HepG2 (cell line): Measurements from ENCODE around the gene DEPDC1. TPM values are rescaled to one million over a fixed set of nuclear protein-coding genes. Genes with fewer than 3 reads are reported as not detected.

ENCODE experiments used
- ATAC-seq: fragments of 200-7000 bp; cut with Tn5 transposase; 3 replicates; pipeline ENCODE4 v1.9.1; 2020; ENCODE audit warnings: mild to moderate bottlenecking, moderate library complexity
- BruUV-seq: library from RNA; stranded (reverse); fragments of 400-500 nt; replicated peaks from 2 replicates; lab custom pipeline; 2021; lab: Mats Ljungman, UMichigan
- CTCF ChIA-PET: fragments of 300-600 bp; formaldehyde crosslinking; extraction: SDS; loops from one replicate; lab custom pipeline; 2021; ENCODE audit warnings: low total read pairs, inconsistent platforms, low intra/inter-chr PET ratio; lab: Yijun Ruan, JAX
- POLR2A ChIA-PET: fragments of 350-600 bp; sonication (Branson Sonifier 250); formaldehyde crosslinking; loops from one replicate; lab custom pipeline; 2020; ENCODE audit warnings: antibody characterized with exemption, inconsistent platforms; lab: Yijun Ruan, JAX
- DNase-seq: peaks from one replicate; pipeline ENCODE4 v3.0.0-alpha.2; 2015; ENCODE audit warnings: low spot score
- FAIRE-seq: peaks from 3 replicates; lab custom pipeline; 2011; peaks lifted over from hg19 to GRCh38; lab: Jason Lieb, UNC
- H2AFZ ChIP-seq: one replicate; pipeline ENCODE4 v1.6.1; 2011; ENCODE audit warnings: low read length, inconsistent platforms
- H3K27ac ChIP-seq: fragments of 300-600 bp; 3 replicates; pipeline ENCODE4 v1.8.0; 2011; ENCODE audit warnings: mixed run types, mild to moderate bottlenecking, mixed read lengths, low read length, inconsistent platforms; ENCODE audit not compliant: insufficient read depth; ENCODE audit errors: extremely low read length
- H3K27me3 ChIP-seq, 2 experiments: fragments of 200-600 bp in 1 of 2; 2 replicates in 1 of 2; 3 replicates in 1 of 2; pipeline versions ENCODE4 v1.6.0 to v1.8.0; 2011; ENCODE audit warnings: low read length in 2 of 2, mild to moderate bottlenecking in 2 of 2, moderate library complexity in 2 of 2, inconsistent platforms in 1 of 2; ENCODE audit not compliant: insufficient read depth in 2 of 2, control insufficient read depth in 1 of 2
- H3K36me3 ChIP-seq, 2 experiments: fragments of 200-600 bp in 1 of 2; replicated peaks in 1 of 2; 2 replicates in 1 of 2; 3 replicates in 1 of 2; pipeline versions ENCODE4 v1.5.1 to v1.8.0; 2011; ENCODE audit warnings: low read length in 2 of 2, inconsistent platforms in 1 of 2; ENCODE audit not compliant: insufficient read depth in 2 of 2, control insufficient read depth in 1 of 2
- H3K4me1 ChIP-seq: 2 replicates; pipeline ENCODE4 v1.5.1; 2012; ENCODE audit warnings: low read length, inconsistent platforms; ENCODE audit not compliant: insufficient read depth
- H3K4me2 ChIP-seq: 2 replicates; pipeline ENCODE4 v1.6.0; 2011; ENCODE audit warnings: low read depth, low read length, inconsistent platforms
- H3K4me3 ChIP-seq, 3 experiments: fragments of 200-600 bp in 1 of 3; sonication (generic), shearing (Covaris generic) in 1 of 3; replicated peaks in 1 of 3; 2 replicates each; pipeline ENCODE4 v1.5.1; 2011 to 2016; ENCODE audit warnings: low read length in 3 of 3, inconsistent platforms in 2 of 3, low read depth in 2 of 3, mild to moderate bottlenecking in 2 of 3, control low read depth in 1 of 3, mixed read lengths in 1 of 3; ENCODE audit not compliant: insufficient read depth in 1 of 3
- H3K79me2 ChIP-seq: one replicate; pipeline ENCODE4 v1.6.1; 2011; ENCODE audit warnings: low read length, inconsistent platforms; ENCODE audit not compliant: insufficient read depth
- H3K9ac ChIP-seq: 2 replicates; pipeline ENCODE4 v1.6.0; 2011; ENCODE audit warnings: mild to moderate bottlenecking, low read depth, low read length, inconsistent platforms; ENCODE audit not compliant: insufficient read depth
- H3K9me3 ChIP-seq: 2 replicates; pipeline ENCODE4 v1.5.1; 2012; ENCODE audit warnings: mild to moderate bottlenecking, low read length
- H4K20me1 ChIP-seq: 2 replicates; pipeline ENCODE4 v1.6.0; 2011; ENCODE audit warnings: inconsistent platforms, mild to moderate bottlenecking, low read length, moderate library complexity; ENCODE audit not compliant: insufficient read depth
- FIP1L1 ChIP-seq: fragments of 200-400 bp; formaldehyde crosslinking; IDR thresholded peaks from 2 replicates; pipeline ENCODE4 v1.6.1; 2018; ENCODE audit warnings: low read depth, mild to moderate bottlenecking, low read length, moderate library complexity, borderline replicate concordance; ENCODE audit not compliant: insufficient read depth
- FOXP1 ChIP-seq, 2 experiments: fragments of 450-650 bp in 1 of 2; IDR thresholded peaks; 2 replicates each; pipeline ENCODE4 v1.6.1; 2017 to 2018; ENCODE audit warnings: antibody characterized with exemption in 1 of 2
- HNRNPLL ChIP-seq: fragments of 200-400 bp; formaldehyde crosslinking; IDR thresholded peaks from 2 replicates; pipeline ENCODE4 v1.6.1; 2017; ENCODE audit warnings: mild to moderate bottlenecking, low read depth, low read length; ENCODE audit not compliant: poor library complexity, severe bottlenecking
- JDP2 ChIP-seq: sonication (generic); formaldehyde crosslinking; IDR thresholded peaks from 2 replicates; pipeline ENCODE4 v1.8.1; 2022; ENCODE audit warnings: missing genetic modification reagents, borderline replicate concordance
- NR1H2 ChIP-seq: sonication (generic); formaldehyde crosslinking; IDR thresholded peaks from 2 replicates; pipeline ENCODE4 v1.8.1; 2022; ENCODE audit warnings: low read depth, missing genetic modification reagents, borderline replicate concordance
- PHF21A ChIP-seq: sonication (generic); formaldehyde crosslinking; IDR thresholded peaks from 2 replicates; pipeline ENCODE4 v1.5.0; 2020; ENCODE audit warnings: mild to moderate bottlenecking, missing genetic modification reagents
- RAD21 ChIP-seq: fragments of 450-650 bp; formaldehyde crosslinking; IDR thresholded peaks from 2 replicates; pipeline ENCODE4 v1.5.0; 2020; ENCODE audit warnings: mild to moderate bottlenecking
- TCF7 ChIP-seq: sonication (generic); IDR thresholded peaks from 2 replicates; pipeline ENCODE4 v1.6.1; 2016; ENCODE audit warnings: antibody characterized with exemption, low read depth
- U2AF2 ChIP-seq: fragments of 200-400 bp; formaldehyde crosslinking; IDR thresholded peaks from 2 replicates; pipeline ENCODE4 v1.6.1; 2017; ENCODE audit warnings: low read depth, mild to moderate bottlenecking, low read length
- ZNF33A ChIP-seq: sonication (generic); formaldehyde crosslinking; IDR thresholded peaks from 2 replicates; pipeline ENCODE4 v1.5.1; 2020; ENCODE audit warnings: missing genetic modification reagents, mild to moderate bottlenecking, moderate library complexity, borderline replicate concordance
- ZNF343 ChIP-seq: sonication (generic); formaldehyde crosslinking; IDR thresholded peaks from 2 replicates; pipeline ENCODE4 v1.4.0; 2020; ENCODE audit warnings: mild to moderate bottlenecking, missing genetic modification reagents
- ZNF530 ChIP-seq: sonication (generic); formaldehyde crosslinking; IDR thresholded peaks from 2 replicates; pipeline ENCODE4 v1.5.0; 2020; ENCODE audit warnings: low read depth, mild to moderate bottlenecking, missing genetic modification reagents
- ZNF773 ChIP-seq: sonication (generic); formaldehyde crosslinking; IDR thresholded peaks from 2 replicates; pipeline ENCODE4 v1.4.0; 2020; ENCODE audit warnings: missing genetic modification reagents, borderline replicate concordance
- ZNF790 ChIP-seq: sonication (generic); formaldehyde crosslinking; IDR thresholded peaks from 2 replicates; pipeline ENCODE4 v1.8.0; 2022; ENCODE audit warnings: missing genetic modification reagents, mild to moderate bottlenecking, borderline replicate concordance
- ZSCAN9 ChIP-seq: IDR thresholded peaks from 2 replicates; pipeline ENCODE4 v1.6.1; 2016; ENCODE audit warnings: borderline replicate concordance
- WGBS: methylation state at CpG from one replicate; pipeline ENCODE4 v1.1.6; 2017; ENCODE audit warnings: low lambda C conversion rate; 5-methylcytosine and 5-hydroxymethylcytosine counted together
- in situ Hi-C: cut with HindIII; loops from 2 replicates; pipeline ENCODE4 v1.10.0; 2017; ENCODE audit warnings: low pct_unique_long_range_greater_than_20kb; ENCODE audit not compliant: extremely low pct_ligation_motif_present
- intact Hi-C: fragments of 100-400 bp; cut with micrococcal nuclease; formaldehyde crosslinking; loops from one replicate; pipeline ENCODE4 v1.10.0; 2022; ENCODE audit not compliant: unreplicated experiment
- polyA plus RNA-seq, 8 experiments: library from polyadenylated mRNA; depleted of rRNA in 3 of 8; stranded (reverse) in 7 of 8; unstranded in 1 of 8; fragments of >200 nt; fragmentation: Illumina TruSeq in 4 of 8; extraction: Trizol in 4 of 8; gene quantifications; 2 replicates each; pipeline versions ENCODE4 v1.2.1 to v1.2.3, GENCODE V29; 2011 to 2016; ENCODE audit warnings: low read depth in 4 of 8, missing spikeins in 1 of 8, mixed read lengths in 1 of 8; ENCODE audit not compliant: insufficient read depth in 1 of 8
- total RNA-seq, 5 experiments: library from RNA; depleted of rRNA; stranded (reverse); fragments of >200 nt; fragmentation: Illumina TruSeq; extraction: Trizol; gene quantifications; 2 replicates each; pipeline ENCODE4 v1.2.3, GENCODE V29; 2016; ENCODE audit warnings: low read depth in 1 of 5
- TF ChIP-seq, protein P1 (sequence below): sonication (generic); formaldehyde crosslinking; IDR thresholded peaks from 2 replicates; pipeline ENCODE4 v1.5.0; 2020; ENCODE audit warnings: mild to moderate bottlenecking, missing genetic modification reagents, borderline replicate concordance

The DEPDC1 gene
- total and polyA plus RNA-seq, 2 of the 13 experiments (the other 11 are each of a cell fraction or from before 2014, with no cell fraction given): 7.0 to 20.2 TPM

DNA sequence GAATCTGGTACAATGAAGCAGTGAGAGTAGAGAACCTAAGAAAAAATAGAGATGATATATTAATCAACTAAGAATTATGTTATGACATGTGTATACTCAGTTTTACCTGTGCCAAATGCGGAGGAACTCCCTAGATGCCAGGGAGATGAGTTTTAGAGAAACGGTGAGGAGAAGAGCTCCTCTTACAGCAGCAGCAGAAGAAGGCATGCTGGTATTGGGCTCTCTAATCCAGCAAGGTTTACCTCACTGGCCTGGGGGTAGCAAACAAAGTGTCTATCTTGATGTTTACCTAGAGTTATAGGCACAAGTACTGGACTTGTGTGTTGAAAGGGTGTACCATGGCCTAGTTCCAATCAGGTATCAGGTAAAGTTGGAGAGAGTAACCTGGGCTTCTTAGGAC lies 28.9 kb upstream of the DEPDC1 start:
- no peak overlapping the region for H3K4me3 ChIP-seq
- no TSS peak for BruUV-seq
- H3K27me3 ChIP-seq: no peaks in the 10 kb centered on the region
- in situ Hi-C loops: no loop called here
- ChIA-PET POLR2A (no interaction called here), CTCF (no interaction called here)
- no peak overlapping the region for H3K4me2 ChIP-seq
- no peak for DNase-seq
- no peak for FAIRE-seq
- no peak for ATAC-seq
- peaks cover 14% of the 10 kb centered on the region for H3K9me3 ChIP-seq
- WGBS: 0% methylated on average over 2 of the region's 2 CpGs
- no peak overlapping the region for H3K27ac ChIP-seq
- TF ChIP-seq RAD21 (CRISPR knock-in tag): no peak
- TF ChIP-seq ZNF773: no peak
- TF ChIP-seq HNRNPLL: no peak
- no peak for TF ChIP-seq FOXP1 (IDR thresholded peaks at IDR 0.05)
- TF ChIP-seq FOXP1 (CRISPR knock-in tag; IDR thresholded peaks at IDR 0.05): no peak
- TF ChIP-seq ZSCAN9: no peak
- no peak for TF ChIP-seq NR1H2 (CRISPR knock-in tag)
- no peaks in the 10 kb centered on the region for H3K4me1 ChIP-seq
- no peaks in the 10 kb centered on the region for H4K20me1 ChIP-seq
- H2AFZ ChIP-seq: no peak overlapping the region
- H3K79me2 ChIP-seq: no peaks in the 10 kb centered on the region
- H3K9ac ChIP-seq: no peak overlapping the region
- H3K36me3 ChIP-seq: no peaks in the 10 kb centered on the region
- intact Hi-C loops: no loop called here

DNA sequence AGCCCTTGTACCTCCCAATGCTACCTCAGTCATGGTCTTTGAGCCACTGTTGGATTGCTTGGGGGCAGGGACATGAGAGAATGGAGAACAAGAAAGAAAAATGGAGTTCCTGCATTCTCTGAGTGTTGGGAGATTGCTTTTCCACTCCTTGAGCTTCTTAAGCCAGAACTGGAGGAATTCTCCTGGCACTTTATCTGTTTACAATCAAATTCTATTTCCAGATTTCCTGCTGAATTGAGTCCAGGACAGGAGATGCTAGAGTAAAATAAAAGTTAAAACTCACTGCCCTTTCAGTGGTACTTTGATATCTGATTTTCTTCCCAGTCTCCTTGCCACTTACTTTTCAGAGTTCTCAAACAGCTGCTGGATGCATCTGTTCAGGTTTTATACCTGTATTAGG lies 24.4 kb upstream of the DEPDC1 start:
- Histone ChIP-seq H3K4me1 (no peaks in the 10 kb centered on the region), H3K36me3 (no peaks in the 10 kb centered on the region), H3K79me2 (no peaks in the 10 kb centered on the region), H3K9me3 (peaks cover 5% of the 10 kb centered on the region; the same call in 1 of the 2 replicates), H3K27ac (no peak overlapping the region), H3K9ac (no peak overlapping the region), H3K4me3 (no peak overlapping the region), H4K20me1 (no peaks in the 10 kb centered on the region), H3K27me3 (no peaks in the 10 kb centered on the region), H2AFZ (no peak overlapping the region), H3K4me2 (no peak overlapping the region)
- ATAC-seq: no peak
- no peak for DNase-seq
- CTCF ChIA-PET: no interaction called here
- POLR2A ChIA-PET: no interaction called here
- no peak for FAIRE-seq
- no peak for TF ChIP-seq ZNF343
- no peak for TF ChIP-seq FIP1L1
- TF ChIP-seq ZNF33A (CRISPR knock-in tag): no peak
- TF ChIP-seq, protein P1, sequence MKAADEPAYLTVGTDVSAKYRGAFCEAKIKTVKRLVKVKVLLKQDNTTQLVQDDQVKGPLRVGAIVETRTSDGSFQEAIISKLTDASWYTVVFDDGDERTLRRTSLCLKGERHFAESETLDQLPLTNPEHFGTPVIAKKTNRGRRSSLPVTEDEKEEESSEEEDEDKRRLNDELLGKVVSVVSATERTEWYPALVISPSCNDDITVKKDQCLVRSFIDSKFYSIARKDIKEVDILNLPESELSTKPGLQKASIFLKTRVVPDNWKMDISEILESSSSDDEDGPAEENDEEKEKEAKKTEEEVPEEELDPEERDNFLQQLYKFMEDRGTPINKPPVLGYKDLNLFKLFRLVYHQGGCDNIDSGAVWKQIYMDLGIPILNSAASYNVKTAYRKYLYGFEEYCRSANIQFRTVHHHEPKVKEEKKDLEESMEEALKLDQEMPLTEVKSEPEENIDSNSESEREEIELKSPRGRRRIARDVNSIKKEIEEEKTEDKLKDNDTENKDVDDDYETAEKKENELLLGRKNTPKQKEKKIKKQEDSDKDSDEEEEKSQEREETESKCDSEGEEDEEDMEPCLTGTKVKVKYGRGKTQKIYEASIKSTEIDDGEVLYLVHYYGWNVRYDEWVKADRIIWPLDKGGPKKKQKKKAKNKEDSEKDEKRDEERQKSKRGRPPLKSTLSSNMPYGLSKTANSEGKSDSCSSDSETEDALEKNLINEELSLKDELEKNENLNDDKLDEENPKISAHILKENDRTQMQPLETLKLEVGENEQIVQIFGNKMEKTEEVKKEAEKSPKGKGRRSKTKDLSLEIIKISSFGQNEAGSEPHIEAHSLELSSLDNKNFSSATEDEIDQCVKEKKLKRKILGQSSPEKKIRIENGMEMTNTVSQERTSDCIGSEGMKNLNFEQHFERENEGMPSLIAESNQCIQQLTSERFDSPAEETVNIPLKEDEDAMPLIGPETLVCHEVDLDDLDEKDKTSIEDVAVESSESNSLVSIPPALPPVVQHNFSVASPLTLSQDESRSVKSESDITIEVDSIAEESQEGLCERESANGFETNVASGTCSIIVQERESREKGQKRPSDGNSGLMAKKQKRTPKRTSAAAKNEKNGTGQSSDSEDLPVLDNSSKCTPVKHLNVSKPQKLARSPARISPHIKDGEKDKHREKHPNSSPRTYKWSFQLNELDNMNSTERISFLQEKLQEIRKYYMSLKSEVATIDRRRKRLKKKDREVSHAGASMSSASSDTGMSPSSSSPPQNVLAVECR: no peak
- TF ChIP-seq JDP2 (CRISPR knock-in tag): no peak
- no peak for TF ChIP-seq ZNF790 (CRISPR knock-in tag)
- TF ChIP-seq U2AF2: no peak
- TF ChIP-seq ZNF530 (CRISPR knock-in tag): no peak
- TF ChIP-seq PHF21A (CRISPR knock-in tag): no peak
- no peak for TF ChIP-seq TCF7
- intact Hi-C loops (no loop called here), in situ Hi-C loops (no loop called here)
- BruUV-seq: no TSS peak
